Esophagus squamous epithelium (tissue), 5 donors: ENCODE results near the gene CDK8. TPM values are rescaled to one million over a fixed set of nuclear protein-coding genes. Genes with fewer than 3 reads are reported as not detected.

ENCODE experiments used
- DNase-seq: peaks from one replicate; lab custom pipeline; 2025; lab: John Stamatoyannopoulos, UW
- H3K27ac ChIP-seq, 4 donors: fragments of 200-600 bp; sonication (generic); one replicate each; pipeline ENCODE4 v1.5.1; 2016 to 2019; ENCODE audit warnings: mild to moderate bottlenecking in 1 of 4
- H3K27me3 ChIP-seq, 4 donors: fragments of 200-600 bp; sonication (generic); 1 replicate in 3 of 4; 2 replicates in 1 of 4; pipeline versions ENCODE4 v1.5.1 to v1.6.0; 2017 to 2021; ENCODE audit warnings: antibody characterized with exemption in 1 of 4
- H3K36me3 ChIP-seq, 3 donors: fragments of 200-600 bp; sonication (generic); one replicate each; pipeline ENCODE4 v1.5.1; 2016 to 2019
- H3K4me1 ChIP-seq, 3 donors: fragments of 200-600 bp; sonication (generic); one replicate each; pipeline ENCODE4 v1.5.1; 2017 to 2019
- H3K4me3 ChIP-seq, 4 donors: fragments of 200-600 bp; sonication (generic); 1 replicate in 3 of 4; 2 replicates in 1 of 4; pipeline ENCODE4 v1.5.1; 2016 to 2019; ENCODE audit warnings: mild to moderate bottlenecking in 2 of 4, moderate library complexity in 1 of 4
- H3K9me3 ChIP-seq, 3 donors: fragments of 200-600 bp; sonication (generic); one replicate each; pipeline ENCODE4 v1.5.1; 2016 to 2019
- POLR2A ChIP-seq, 4 donors: fragments of 450-650 bp; IDR thresholded peaks; one replicate each; pipeline ENCODE4 v1.6.1; 2017; ENCODE audit warnings: antibody characterized with exemption in 4 of 4, mild to moderate bottlenecking in 4 of 4, moderate library complexity in 3 of 4
- WGBS, 2 donors: methylation state at CpG; one replicate each; pipeline ENCODE4 v1.1.5; 2018; 5-methylcytosine and 5-hydroxymethylcytosine counted together
- intact Hi-C: fragments of 100-400 bp; cut with DNase I; formaldehyde crosslinking; loops from one replicate; pipeline ENCODE4 v1.15.0; 2022
- small RNA-seq, 4 donors: library from RNA; depleted of rRNA; stranded (forward); fragments of <200 nt; gene quantifications; one replicate each; pipeline ENCODE3, GENCODE V24; 2016
- total RNA-seq, 4 donors: library from RNA; depleted of rRNA; stranded (reverse); fragments of >200 nt; gene quantifications; one replicate each; pipeline ENCODE4 v1.1.0, GENCODE V29; 2016
- TF ChIP-seq, protein P1 (sequence below), 6 experiments: fragments of 450-650 bp in 4 of 6; fragments of 200-600 bp in 2 of 6; sonication (generic) in 2 of 6; IDR thresholded peaks; one replicate each; pipeline ENCODE4 v1.5.1; 2016 to 2019; ENCODE audit warnings: antibody characterized with exemption in 6 of 6, mild to moderate bottlenecking in 4 of 6, moderate library complexity in 4 of 6
- donor health status: DM: yes; HTN: yes; CAD: no.

Gene CDK8
- total RNA-seq, 4 donors from 2014 or later: 8.0 to 16.8 (median 12.7) TPM

DNA sequence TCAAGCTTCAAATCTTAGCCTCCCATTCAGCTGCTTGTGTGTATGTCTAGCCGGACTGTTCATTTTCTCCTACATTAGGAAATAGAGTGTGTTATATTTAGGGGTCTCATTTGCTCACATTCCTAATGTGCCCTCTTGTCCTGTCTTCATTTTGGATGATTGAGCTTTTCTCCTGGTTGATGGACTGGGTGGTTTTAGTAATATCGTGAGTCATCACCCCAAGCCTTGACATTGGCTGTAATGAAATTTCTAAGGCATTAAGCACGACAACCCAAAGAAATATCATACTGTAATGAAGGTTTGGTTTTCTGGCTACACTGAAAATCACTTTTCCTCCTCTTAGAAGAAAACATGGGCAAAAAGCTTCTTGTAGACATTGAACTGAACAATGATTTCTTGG, 192.8 kb downstream of the CDK8 start:
- WGBS, 2 donors: 71 to 88% methylated on average over 3 of the region's 3 CpGs
- H3K27me3 ChIP-seq: no peaks in the 10 kb centered on the region
- no peak overlapping the region for H3K4me3 ChIP-seq
- no peak overlapping the region for H3K27ac ChIP-seq
- no peaks in the 10 kb centered on the region for H3K36me3 ChIP-seq
- H3K4me1 ChIP-seq: peaks cover 0 to 5% (median 0%) of the 10 kb centered on the region in 3 donors
- intact Hi-C loops: no loop called here
- no peak for TF ChIP-seq POLR2A (IDR thresholded peaks at IDR 0.05)
- TF ChIP-seq, protein P1, sequence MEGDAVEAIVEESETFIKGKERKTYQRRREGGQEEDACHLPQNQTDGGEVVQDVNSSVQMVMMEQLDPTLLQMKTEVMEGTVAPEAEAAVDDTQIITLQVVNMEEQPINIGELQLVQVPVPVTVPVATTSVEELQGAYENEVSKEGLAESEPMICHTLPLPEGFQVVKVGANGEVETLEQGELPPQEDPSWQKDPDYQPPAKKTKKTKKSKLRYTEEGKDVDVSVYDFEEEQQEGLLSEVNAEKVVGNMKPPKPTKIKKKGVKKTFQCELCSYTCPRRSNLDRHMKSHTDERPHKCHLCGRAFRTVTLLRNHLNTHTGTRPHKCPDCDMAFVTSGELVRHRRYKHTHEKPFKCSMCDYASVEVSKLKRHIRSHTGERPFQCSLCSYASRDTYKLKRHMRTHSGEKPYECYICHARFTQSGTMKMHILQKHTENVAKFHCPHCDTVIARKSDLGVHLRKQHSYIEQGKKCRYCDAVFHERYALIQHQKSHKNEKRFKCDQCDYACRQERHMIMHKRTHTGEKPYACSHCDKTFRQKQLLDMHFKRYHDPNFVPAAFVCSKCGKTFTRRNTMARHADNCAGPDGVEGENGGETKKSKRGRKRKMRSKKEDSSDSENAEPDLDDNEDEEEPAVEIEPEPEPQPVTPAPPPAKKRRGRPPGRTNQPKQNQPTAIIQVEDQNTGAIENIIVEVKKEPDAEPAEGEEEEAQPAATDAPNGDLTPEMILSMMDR (IDR thresholded peaks at IDR 0.05): no peak
- DNase-seq: no peak
- no peaks in the 10 kb centered on the region for H3K9me3 ChIP-seq

DNA sequence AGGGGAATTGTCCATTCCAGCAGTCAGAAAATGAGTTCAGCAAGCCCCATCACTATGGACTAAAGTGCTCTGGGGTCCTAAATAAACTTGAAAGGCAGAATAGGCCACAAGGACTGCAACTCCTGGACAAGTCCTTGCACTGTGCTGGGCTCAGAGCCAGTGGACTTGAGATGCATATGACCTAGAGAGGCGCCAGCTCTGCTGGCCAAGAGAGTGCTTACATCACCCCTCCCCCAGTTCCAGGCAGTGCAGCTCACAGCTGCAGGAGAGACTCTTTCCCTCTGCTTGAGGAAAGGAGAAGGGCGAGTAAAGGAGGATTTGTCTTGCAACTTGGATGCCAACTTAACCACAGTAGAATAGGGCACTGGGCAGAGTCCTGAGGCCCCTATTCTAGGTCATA, 194.1 kb downstream of the CDK8 start:
- Histone ChIP-seq H3K9me3 (no peaks in the 10 kb centered on the region), H3K4me1 (peaks cover 0 to 2% (median 0%) of the 10 kb centered on the region in 3 donors), H3K36me3 (no peaks in the 10 kb centered on the region), H3K27me3 (no peaks in the 10 kb centered on the region), H3K27ac (no peak overlapping the region), H3K4me3 (no peak overlapping the region)
- intact Hi-C loops: no loop called here
- WGBS, 2 donors: 80% methylated on average over 2 of the region's 2 CpGs; no CpG with 5 or more reads in 1 of the 2 donors
- TF ChIP-seq POLR2A (IDR thresholded peaks at IDR 0.05): no peak
- TF ChIP-seq, protein P1 (IDR thresholded peaks at IDR 0.05): no peak
- no peak for DNase-seq

DNA sequence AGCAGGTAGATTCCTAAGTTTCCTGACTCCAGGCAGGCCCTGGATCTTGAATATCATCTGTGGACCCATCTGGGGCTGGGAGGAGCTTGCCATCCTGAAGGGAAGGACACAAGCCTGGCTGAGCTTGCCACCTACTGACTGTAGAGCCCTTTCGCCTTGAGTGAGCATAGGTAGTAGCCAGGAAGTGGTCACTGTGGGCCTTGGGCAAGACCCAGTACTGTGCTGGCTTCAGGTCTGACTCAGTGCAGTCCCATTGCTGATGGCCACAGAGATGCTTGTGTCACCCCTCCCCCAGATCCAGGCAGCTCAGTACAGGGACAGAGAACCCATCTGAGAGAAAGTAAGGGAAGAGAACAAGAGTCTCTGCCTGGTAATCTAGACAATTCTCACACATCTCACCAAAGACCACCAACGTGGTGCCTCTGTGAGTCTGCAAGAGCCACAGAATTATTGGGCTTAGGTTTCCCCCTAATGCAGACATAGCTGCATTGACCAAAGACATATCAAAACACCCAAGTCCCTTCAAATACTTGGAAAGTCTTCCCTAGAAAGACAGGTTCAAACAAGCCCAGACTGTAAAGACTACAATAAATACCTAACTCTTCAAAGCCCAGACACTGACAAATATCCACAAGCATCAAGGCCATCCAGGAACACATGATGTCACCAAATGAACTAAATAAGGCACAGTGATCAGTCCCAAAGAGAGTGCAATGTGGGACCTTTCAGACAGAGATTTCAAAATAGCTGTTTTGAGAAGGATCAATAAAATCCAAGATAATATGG, 195.3 kb downstream of the CDK8 start:
- no peaks in the 10 kb centered on the region for H3K27me3 ChIP-seq
- no peak overlapping the region for H3K27ac ChIP-seq
- WGBS, 2 donors: 54 to 56% methylated on average over 1 to 2 of the region's 2 CpGs
- H3K4me3 ChIP-seq: no peak overlapping the region
- H3K9me3 ChIP-seq: no peaks in the 10 kb centered on the region
- no peak for TF ChIP-seq POLR2A (IDR thresholded peaks at IDR 0.05)
- TF ChIP-seq, protein P1 (IDR thresholded peaks at IDR 0.05): no peak
- intact Hi-C loops: no loop called here
- H3K36me3 ChIP-seq: no peaks in the 10 kb centered on the region
- no peaks in the 10 kb centered on the region for H3K4me1 ChIP-seq
- DNase-seq: no peak

Small RNA genes within 50 kb of the gene (small RNA-seq; reads per million reads assigned to genes)
- 0 reads per million in 4 donors for gene RF02271

Other genes starting within 250 kb of the CDK8 start
- under 1 TPM in 2 of 4 donors, not detected in 2; 0.23 to 0.38 TPM for gene SHISA2, start 202.1 kb upstream of the CDK8 start, total RNA-seq
- 10 to 100 TPM; 23.4 to 41.4 (median 29.6) TPM for gene RNF6, start 31.8 kb upstream of the CDK8 start, total RNA-seq